Prostate gland (tissue), 2 donors: ENCODE measurements around the gene SMC4. TPM values are rescaled to one million over a fixed set of nuclear protein-coding genes. Genes with fewer than 3 reads are reported as not detected.

Experiments
- DNase-seq: peaks from one replicate; pipeline ENCODE4 v3.0.0-alpha.2; 2019; ENCODE audit warnings: low spot score
- H3K27ac ChIP-seq, 2 donors: fragments of 200-600 bp; sonication (generic); 2 replicates each; pipeline ENCODE4 v1.5.1; 2017 to 2019
- H3K27me3 ChIP-seq: fragments of 200-600 bp; sonication (generic); replicated peaks from 2 replicates; pipeline ENCODE4 v1.5.1; 2019; ENCODE audit not compliant: insufficient read depth
- H3K36me3 ChIP-seq, 2 donors: fragments of 200-600 bp; sonication (generic); 1 replicate in 1 of 2; 2 replicates in 1 of 2; pipeline versions ENCODE4 v1.5.1 to v1.8.1; 2017 to 2019
- H3K4me1 ChIP-seq: fragments of 200-600 bp; sonication (generic); replicated peaks from 2 replicates; pipeline ENCODE4 v1.5.1; 2019
- H3K4me3 ChIP-seq, 2 donors: fragments of 200-600 bp; sonication (generic); 2 replicates each; pipeline ENCODE4 v1.5.1; 2017 to 2019
- H3K9me3 ChIP-seq: fragments of 200-600 bp; sonication (generic); 2 replicates; pipeline ENCODE4 v1.5.1; 2017
- POLR2A ChIP-seq: fragments of 450-650 bp; IDR thresholded peaks from one replicate; pipeline ENCODE4 v1.6.1; 2016; ENCODE audit warnings: antibody characterized with exemption, mild to moderate bottlenecking
- POLR2AphosphoS5 ChIP-seq: sonication (generic); formaldehyde crosslinking; IDR thresholded peaks from one replicate; pipeline ENCODE4 v1.6.1; 2017; ENCODE audit warnings: antibody characterized with exemption
- WGBS: methylation state at CpG from one replicate; pipeline ENCODE4 v1.1.5; 2018; 5-methylcytosine and 5-hydroxymethylcytosine counted together
- intact Hi-C: fragments of 100-400 bp; cut with DNase I; formaldehyde crosslinking; loops from one replicate; pipeline ENCODE4 v1.14.2; 2022
- total RNA-seq, 2 donors: library from RNA; depleted of rRNA; stranded (reverse); fragments of >200 nt; gene quantifications; one replicate each; pipeline ENCODE4 v1.1.0, GENCODE V29; 2016
- TF ChIP-seq, protein P1 (sequence below), 4 experiments: fragments of 200-600 bp in 2 of 4; fragments of 450-650 bp in 2 of 4; sonication (generic) in 2 of 4; IDR thresholded peaks; 1 replicate in 3 of 4; 2 replicates in 1 of 4; pipeline ENCODE4 v1.5.1; 2016 to 2019; ENCODE audit warnings: antibody characterized with exemption in 4 of 4, mild to moderate bottlenecking in 2 of 4, moderate library complexity in 2 of 4

SMC4 gene
- total RNA-seq, 2 donors from 2014 or later = 13.8 to 40.4 TPM

DNA sequence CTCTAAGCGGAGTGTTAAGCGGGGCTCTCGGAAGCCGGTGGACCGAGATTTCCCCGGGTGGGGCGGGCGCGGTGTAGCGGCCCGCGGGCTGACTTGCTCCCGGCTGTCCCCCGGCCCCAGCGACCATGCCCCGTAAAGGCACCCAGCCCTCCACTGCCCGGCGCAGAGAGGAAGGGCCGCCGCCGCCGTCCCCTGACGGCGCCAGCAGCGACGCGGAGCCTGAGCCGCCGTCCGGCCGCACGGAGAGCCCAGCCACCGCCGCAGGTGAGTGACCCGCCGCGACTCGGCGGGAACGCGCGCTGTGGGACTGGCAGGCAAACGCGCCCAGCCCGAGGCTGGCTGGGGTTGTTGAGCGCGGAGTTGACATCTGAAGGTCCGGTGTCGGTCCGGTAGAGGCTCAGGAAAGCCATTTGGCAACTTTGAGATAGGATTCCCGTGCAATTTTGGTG is 1.3 kb downstream of the SMC4 start:
- Histone ChIP-seq H3K27me3 (no peaks in the 10 kb centered on the region), H3K9me3 (no peaks in the 10 kb centered on the region), H3K4me1 (no peaks in the 10 kb centered on the region), H3K4me3 (peak overlapping the region; percentile 57 to 61), H3K36me3 (no peaks in the 10 kb centered on the region), H3K27ac (peak overlapping the region; percentile 92 to 93)
- under 1% methylated on average over 48 of the region's 51 CpGs for WGBS
- intact Hi-C loops = loop anchor here (10.0 kb wide), 1 partner anchor 334 kb away; no protein-coding TSS in a partner anchor
- TF ChIP-seq POLR2AphosphoS5 = no peak
- TF ChIP-seq, protein P1, sequence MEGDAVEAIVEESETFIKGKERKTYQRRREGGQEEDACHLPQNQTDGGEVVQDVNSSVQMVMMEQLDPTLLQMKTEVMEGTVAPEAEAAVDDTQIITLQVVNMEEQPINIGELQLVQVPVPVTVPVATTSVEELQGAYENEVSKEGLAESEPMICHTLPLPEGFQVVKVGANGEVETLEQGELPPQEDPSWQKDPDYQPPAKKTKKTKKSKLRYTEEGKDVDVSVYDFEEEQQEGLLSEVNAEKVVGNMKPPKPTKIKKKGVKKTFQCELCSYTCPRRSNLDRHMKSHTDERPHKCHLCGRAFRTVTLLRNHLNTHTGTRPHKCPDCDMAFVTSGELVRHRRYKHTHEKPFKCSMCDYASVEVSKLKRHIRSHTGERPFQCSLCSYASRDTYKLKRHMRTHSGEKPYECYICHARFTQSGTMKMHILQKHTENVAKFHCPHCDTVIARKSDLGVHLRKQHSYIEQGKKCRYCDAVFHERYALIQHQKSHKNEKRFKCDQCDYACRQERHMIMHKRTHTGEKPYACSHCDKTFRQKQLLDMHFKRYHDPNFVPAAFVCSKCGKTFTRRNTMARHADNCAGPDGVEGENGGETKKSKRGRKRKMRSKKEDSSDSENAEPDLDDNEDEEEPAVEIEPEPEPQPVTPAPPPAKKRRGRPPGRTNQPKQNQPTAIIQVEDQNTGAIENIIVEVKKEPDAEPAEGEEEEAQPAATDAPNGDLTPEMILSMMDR (IDR thresholded peaks at IDR 0.05) = no peak
- no peak for TF ChIP-seq POLR2A
- DNase-seq = peak; percentile 7

DNA sequence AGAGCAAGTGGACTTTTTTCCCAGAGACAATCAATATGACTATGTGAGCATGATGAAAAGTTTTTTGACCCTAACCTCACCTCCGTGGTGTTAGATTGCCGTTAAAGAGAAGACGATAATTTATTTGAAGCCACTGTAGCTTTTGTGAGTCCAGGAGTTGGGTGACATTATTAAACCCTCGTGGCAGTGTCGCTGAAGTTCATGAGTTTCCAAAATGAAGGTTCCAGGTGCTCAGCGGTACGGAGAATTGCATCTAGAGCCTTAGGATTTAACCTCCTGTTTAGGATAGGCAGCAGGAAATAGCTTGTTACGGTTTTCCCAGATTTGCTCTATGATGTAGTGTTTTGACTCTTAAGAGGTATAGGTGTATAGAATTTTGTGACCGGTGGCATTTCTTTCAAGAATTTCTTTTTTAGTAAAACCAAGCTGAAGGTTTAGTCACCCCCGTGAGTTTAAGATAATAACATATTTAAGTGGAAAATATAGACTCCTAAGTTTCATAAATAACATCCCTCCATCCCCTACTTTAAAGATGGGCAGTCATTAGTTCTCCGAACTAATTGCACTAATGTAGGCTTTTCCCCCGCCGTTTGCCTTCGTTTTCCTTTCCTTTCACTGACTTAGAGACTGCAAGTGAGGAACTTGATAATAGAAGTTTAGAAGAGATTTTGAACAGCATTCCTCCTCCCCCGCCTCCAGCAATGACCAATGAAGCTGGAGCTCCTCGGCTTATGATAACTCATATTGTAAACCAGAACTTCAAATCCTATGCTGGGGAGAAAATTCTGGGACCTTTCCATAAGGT is 2.0 kb downstream of the SMC4 start:
- H3K9me3 ChIP-seq = no peaks in the 10 kb centered on the region
- intact Hi-C loops = loop anchor here (10.0 kb wide), 1 partner anchor 333 kb away; no protein-coding TSS in a partner anchor
- TF ChIP-seq, protein P1 (IDR thresholded peaks at IDR 0.05) = no peak
- TF ChIP-seq POLR2A (no peak), POLR2AphosphoS5 (no peak)
- H3K36me3 ChIP-seq = no peaks in the 10 kb centered on the region
- 25% methylated on average over 16 of the region's 16 CpGs for WGBS
- peak overlapping the region; percentile 57 to 61 for H3K4me3 ChIP-seq
- DNase-seq = no peak
- H3K4me1 ChIP-seq = no peaks in the 10 kb centered on the region
- H3K27ac ChIP-seq = peak overlapping the region; percentile 92 to 93
- H3K27me3 ChIP-seq = no peaks in the 10 kb centered on the region

GRCh38 chr3:160402221-160403027 is 3.0 kb downstream of the SMC4 start:
- no peak for DNase-seq
- Histone ChIP-seq H3K9me3 (no peaks in the 10 kb centered on the region), H3K4me1 (no peaks in the 10 kb centered on the region), H3K36me3 (no peaks in the 10 kb centered on the region), H3K4me3 (no peak overlapping the region), H3K27me3 (no peaks in the 10 kb centered on the region), H3K27ac (peak overlapping the region in 1 of 2 donors; percentile 92)
- 60% methylated on average over 11 of the region's 11 CpGs for WGBS
- TF ChIP-seq POLR2AphosphoS5 (no peak), POLR2A (no peak)
- TF ChIP-seq, protein P1 (IDR thresholded peaks at IDR 0.05) = no peak
- intact Hi-C loops = loop anchor here (10.0 kb wide), 1 partner anchor 332 kb away; no protein-coding TSS in a partner anchor

DNA sequence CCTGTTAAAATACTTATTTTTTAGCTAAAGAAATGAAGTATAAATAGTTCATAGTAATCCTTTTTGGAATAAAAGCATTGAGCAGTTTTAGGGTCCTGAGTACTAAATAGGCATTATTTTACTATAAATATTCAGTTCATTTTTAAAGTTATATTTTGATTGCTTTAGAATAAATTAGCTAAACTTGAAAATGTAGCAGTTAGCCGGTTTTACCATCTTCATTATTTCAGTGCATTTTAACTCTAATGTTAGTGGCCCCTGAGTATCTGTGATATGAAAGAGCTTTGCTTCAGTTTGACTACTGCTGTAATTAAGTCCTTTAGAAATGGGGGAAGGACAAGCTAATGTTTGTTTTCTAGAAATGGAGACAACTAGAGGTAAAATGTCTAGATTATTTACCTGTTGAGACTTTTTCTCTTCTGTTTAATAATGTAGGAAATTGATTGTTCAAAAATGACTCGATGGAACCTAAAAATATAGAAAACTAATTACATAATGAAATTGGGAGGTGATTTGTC is 3.6 kb downstream of the SMC4 start:
- no peaks in the 10 kb centered on the region for H3K36me3 ChIP-seq
- no peaks in the 10 kb centered on the region for H3K27me3 ChIP-seq
- intact Hi-C loops = loop anchor here (10.0 kb wide), 1 partner anchor 332 kb away; no protein-coding TSS in a partner anchor
- no peak for DNase-seq
- H3K27ac ChIP-seq = no peak overlapping the region
- no peak for TF ChIP-seq POLR2AphosphoS5
- TF ChIP-seq, protein P1 (IDR thresholded peaks at IDR 0.05) = no peak
- 70% methylated on average over 2 of the region's 2 CpGs for WGBS
- H3K9me3 ChIP-seq = no peaks in the 10 kb centered on the region
- no peaks in the 10 kb centered on the region for H3K4me1 ChIP-seq
- no peak overlapping the region for H3K4me3 ChIP-seq
